COLO829 (cell line): ENCODE measurements around the gene SLC7A5.
"Not testable (repeated sequence)": the region's sequence is repeated elsewhere in the genome, so short reads cannot be mapped to it uniquely, and the experiment has no call there.

ENCODE experiments used
- DNase-seq: peaks from one replicate; pipeline ENCODE4 v3.0.0; 2012; ENCODE audit warnings: low spot score

The SLC7A5 gene

DNA sequence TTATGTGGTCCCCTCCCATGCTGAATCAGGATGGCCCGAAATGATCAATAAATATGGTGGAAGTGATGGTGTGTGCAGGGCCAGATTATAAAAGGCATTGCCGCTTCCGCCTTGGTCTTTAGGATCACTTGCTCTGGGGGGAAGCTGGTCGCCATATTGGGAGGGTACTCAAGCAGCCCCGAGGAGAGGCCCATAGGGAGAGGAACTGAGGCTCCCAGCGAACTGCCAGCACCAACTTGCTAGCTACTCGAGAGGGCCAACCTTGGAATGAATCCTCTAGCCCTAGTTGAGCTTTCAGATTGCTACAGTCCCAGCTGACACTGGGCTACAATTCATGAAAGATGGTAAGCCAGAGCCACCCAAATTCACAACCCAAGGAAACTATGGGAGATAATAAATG lies 19.0 kb upstream of the SLC7A5 start:
- not testable (repeated sequence) for DNase-seq

DNA sequence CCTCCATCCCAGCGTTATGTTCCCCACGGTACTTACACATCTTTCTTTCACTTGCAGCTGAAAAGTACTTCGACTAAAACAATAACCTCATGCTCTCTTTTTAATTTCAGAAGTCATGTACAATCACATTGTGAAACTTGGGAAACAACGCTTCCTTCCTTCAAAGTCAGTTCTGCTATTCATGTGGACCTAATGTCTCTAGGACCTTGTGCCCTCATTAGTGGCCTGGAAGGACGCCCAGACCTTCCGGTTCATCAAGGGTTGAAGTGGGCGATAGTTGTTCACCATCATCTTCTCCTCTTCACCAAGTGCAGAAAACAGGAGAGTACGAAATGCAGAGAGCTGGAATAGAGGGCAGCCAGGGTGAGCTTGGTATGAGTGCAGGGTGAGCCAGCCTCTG lies 18.6 kb upstream of the SLC7A5 start:
- not testable (repeated sequence) for DNase-seq

DNA sequence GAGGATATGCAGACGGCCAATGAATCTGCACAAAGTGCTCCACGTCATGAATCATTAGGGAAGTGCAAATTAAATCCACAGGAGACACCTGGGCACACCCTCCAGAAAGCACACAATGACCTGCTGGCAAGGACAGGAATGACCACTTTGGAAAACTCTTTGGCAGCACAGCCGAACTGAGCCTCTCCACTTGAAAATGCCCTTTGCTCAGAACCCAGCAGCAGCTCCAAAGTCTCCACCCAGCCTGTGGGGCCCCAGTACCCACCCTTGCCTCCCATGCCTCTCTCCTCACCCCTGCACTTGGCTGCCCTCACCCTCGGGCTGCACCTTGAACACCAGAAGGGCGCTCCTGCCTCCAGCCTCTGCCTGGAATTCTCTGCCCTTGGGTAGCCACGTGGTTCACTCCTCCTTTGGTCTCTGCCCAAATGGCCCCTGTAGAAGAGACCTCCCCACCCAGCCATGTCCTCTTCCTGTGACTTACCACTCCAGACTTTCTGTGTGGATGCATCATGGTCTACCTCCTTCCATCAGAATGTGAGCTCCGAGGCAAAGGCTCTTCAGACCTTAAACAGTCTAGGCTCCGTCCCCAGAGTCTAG lies 16.2 kb upstream of the SLC7A5 start:
- not testable (repeated sequence) for DNase-seq

DNA sequence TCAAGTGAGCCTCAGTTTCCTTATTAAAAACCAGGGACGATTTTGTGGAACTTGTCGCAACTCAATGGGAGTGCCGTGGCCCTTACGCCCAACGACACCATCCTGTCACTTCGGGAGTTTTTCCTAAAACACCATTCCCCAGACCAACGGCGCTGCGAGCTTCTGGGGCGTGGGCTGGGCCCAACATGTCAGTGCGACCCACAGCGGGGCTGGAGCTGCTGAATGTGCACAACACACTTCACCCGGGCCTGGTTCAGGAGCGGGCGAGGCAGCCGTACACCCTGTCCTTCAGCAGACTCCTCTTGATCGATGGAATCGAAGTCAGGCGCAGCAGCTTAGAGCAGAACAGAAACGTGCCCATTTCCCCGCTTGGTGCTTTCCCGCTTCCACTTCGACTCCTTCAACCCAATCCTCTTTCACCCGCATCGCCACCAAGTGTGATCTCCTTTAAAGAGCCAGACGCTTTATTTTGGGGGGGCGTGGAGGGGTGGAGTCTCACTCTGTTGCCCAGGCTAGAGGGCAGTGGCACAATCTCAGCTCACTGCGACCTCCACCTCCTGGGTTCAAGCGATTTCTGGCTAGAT lies 13.2 kb upstream of the SLC7A5 start:
- no peak for DNase-seq

DNA sequence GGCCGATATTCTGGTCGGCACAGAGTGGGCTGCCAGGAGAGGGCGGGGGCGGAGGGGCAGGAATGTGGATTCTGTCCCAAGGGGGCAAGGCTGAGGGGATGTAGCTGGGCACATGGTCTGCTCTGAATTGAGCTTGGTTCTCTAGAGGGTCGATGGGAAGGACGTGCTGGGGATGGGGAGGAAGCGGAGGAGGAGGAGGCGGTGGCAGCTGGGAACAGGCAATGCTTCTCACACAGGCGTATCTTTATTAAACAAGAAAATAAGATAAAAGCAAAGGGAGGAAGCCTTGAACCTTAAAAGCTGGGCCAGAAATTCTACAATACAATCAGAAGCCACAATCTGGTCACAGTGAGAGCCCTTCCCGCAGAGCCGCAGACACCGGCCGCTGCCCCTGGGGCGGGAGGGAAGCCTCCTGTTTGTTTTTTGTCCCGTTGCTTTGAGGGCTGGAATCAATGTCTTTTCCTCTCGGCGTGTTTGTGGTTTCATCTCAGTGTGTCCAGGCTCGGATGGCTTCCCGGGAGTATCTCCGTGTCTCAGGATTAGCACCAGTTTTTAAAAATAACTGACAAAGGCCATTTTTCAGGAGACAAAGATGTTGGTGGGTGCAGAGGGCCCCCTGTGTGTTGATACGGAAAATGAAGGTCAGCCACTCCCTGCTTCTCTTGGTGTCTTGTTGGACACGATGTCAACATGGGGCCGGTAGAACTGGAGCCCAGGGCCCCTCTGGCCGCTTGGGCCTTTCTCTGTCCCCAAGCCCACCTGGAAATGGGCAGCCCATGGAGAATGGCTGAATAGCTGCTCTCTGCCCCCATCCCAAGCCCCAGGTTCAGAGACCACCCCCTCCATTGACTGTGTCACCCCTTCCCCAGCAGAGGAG lies 12.3 kb upstream of the SLC7A5 start:
- DNase-seq, result no peak

DNA sequence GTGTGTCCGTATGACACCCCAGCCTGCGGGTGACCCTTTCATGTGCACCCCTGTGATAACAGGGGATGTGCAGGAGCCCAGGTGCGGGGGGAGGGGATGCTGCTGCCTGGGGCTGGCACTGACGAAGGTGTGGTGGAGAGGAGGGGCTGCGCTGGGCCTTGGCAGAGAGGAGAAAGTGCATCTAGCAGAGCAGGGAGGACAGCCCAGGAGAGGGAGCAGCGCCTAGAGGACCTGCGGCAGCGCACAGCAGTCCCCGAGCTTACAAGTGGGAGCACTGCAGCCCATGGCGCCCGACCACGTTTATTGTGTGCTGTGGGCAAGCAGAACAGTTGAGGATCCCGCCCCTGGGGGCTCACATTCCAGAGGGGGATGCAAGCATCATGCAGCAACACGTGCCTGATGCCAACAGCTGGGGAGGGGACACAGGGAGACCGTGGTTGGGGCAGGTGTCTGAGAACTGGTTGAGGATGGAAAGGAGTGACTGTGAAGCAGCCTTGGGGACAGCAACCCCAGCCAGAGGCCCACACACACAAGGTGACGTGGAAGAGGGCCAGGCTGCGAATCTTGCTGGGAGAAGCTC lies 10.9 kb upstream of the SLC7A5 start:
- no peak for DNase-seq

DNA sequence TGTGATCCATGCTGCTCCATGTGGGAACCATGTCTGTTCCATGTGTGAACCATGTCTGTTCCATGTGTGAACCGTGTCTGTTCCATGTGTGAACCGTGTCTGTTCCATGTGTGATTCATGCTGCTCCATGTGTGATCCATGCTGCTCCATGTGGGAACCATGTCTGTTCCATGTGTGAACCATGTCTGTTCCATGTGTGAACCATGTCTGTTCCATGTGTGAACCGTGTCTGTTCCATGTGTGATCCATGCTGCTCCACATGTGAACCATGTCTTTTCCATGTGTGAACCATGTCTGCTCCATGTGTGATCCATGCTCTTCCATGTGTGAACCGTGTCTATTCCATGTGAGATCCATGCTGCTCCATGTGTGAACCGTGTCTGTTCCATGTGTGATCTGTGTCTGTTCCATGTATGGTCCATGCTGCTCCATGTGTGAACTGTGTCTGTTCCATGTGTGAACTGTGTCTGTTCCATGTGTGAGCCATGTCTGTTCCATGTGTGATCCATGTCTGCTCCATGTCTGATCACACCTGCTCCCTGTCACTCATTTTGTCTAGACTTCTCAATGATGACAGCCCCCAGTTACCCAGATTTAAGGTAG lies 10.2 kb upstream of the SLC7A5 start:
- DNase-seq, result not testable (repeated sequence)

DNA sequence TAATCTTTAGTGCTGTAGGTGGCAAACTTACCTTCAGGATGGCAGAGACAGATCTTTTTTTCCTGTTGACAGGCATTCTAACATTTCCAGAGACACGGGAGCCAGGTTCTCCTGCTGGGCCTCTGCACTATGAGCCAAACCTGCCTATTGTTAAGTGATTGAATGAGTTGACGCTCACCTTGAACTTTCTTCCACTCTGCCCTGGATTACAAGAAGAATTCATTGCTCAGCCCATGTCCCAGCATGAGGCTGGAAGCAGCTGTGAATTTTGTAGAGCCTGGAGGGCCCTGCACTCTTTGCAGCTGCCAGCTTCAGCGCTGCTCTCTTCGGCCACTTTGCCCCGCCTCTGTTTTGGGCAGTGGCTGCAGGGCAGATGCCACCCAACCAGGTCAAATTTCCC lies 9.4 kb upstream of the SLC7A5 start:
- no peak for DNase-seq

DNA sequence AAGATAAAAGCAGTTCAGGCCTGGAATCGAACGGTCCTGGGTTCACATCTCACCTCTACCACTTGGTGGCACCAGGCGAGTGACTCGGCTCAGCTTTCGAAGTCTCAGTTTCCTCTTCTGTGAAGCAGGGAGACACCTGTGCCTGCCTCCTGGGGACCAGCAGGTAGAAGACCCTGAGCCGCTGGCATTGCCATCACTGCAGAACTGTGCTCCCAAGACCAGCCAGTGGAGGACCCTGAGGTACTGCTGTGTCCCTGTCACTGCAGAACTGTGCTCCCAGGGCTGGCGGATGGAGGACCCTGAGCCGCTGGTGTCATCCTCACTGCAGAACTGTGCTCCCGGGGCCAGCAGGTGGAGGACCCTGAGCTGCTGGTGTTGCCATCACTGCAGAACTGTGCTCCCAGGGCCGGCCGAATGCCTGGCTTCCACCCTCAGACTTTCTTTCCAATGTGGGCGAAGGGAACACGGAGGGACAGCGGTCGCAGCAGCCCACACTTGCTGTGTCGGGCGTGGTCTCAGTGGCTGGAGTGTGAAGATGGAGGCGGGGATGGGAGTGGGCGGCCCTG lies 8.7 kb upstream of the SLC7A5 start:
- no peak for DNase-seq

DNA sequence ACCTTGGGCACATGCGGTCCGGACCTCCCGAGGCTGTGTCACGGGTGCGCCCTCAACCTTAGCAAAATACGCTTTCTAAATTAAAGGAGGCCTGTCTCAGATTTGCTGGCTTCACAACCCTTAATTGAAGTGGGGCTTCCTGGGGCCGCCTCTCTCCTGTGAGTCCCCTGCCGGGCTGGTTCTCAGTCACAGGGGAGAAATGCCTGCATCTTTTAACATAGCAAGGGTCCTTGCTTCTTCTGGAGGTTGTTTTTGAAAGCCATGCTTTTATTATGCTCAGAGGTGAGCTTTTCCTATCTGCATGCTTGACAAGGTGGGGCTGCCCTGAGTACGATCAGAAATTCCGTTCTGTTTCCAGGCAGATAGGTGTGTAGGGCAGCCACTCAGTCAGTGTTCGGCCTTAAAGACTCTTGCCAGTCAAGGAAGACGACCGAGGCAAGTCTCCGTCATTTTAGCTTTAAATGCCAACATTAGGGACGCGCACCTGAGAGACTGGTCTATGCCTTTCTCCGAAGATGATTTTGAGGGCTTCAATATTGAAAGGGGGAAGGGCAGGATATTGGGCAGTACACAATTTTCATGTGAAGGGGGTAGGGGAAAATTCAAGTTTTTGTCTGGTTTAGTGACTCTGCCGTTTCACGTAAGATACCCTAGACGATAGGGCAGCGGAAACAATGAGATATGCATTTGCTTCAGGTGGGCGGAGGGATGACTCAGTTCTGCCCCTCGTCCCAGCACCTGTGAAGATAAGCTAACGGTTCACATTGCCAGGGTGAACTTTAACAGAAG lies 5.5 kb upstream of the SLC7A5 start:
- DNase-seq, result no peak

DNA sequence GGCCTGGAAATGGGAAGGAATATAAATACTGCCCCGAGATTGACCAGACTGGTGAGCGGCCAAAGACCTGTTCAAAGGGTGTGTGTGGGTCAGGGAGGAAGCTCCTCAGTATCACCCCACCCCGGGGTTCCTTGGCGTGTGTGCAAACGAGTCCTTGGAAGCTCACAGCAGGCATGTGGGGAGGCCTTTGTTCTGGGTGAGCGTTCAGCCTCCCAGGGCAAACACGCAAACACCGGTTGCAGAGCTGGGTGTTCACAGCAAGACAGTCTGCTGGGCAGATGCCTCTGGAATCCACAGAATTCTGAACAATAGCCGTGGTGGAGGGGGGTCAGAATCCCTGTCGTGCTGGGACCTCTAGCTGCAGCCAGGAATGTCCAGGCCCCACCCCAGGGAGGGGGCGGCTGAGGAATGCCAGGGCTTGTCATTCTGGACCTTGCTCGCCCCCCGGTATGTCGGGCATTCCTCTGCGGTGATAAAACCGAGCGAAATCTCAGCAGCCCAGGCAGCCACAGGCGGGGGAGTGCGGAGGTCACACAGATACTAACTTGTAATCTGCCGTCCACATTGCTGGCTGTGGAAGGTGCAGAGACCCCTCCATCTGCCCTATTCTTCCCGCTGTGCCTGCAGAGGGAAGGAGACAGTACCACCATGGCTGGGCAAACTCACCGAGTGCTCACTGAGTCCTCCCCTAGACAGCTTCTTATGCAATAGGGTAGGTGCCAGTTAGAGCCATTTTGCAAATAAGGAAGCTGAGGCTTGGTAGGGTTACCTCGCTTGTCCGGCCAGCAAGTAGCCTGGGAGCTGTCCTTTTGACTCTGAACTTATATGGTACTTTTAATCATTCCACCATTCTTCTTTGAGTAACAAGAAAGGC lies 1.3 kb upstream of the SLC7A5 start:
- not testable (repeated sequence) for DNase-seq

DNA sequence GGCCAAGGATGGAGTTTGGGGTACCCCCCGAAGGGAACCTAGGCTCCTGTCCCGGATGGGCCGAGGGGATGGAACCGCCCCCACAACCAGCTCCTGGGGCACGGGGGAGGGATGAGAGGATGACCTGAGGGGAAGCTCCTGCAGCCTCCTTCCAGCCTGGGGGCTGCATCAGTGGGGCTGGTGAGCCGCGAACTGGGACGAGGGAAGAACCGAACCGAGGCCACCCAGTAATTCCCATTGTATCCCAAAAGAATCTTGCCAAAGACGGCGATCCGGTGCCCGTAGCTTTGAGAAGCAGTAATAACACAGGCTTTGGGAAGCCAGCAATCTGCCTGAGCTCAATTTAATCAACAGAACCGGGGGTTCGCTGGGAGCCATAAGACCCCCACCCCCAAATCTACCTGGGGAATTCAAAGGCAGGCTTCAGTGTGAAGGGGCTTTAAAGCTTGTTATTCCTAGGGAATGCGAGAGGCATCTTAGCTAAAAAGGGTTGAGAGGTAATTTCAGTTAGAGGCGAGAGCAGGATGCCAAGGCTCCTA lies 641 bp upstream of the SLC7A5 start:
- not testable (repeated sequence) for DNase-seq

DNA sequence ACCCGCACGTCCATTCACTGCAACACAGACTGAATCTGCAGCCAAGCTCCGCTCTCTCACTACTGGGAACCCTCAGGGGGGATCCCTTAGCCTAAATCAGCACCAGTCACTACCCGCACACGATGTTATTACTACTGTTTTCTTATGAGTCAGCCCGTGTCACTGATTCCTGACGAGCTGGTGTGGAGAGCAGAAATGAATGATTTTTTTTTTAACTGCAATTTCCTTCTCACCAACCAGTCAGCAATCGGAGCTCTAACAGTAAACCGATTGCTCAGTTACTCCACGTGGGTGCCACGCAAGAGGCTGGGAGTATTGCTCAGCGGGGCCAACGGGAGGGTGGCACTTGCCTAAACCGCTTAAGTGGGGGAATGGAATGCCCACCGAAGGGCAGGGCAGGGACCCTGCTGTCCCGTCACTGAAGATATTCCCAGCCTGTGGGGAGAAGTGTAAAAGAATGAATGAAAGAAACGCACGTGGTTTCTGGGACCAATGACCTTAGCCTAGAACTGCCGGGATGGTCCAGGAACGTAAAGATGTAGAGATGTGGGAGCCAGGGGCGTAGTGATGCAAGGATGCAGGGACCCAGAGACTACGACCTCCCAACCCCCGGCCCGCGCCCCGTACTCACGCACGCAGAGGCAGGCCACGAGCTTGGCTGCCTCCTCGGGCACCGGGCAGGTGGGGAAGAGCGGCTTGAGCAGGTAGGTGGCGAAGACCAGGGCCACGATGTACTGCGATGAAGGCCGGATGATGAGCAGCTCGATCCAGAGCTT lies 865 bp downstream of the SLC7A5 start:
- DNase-seq, result not testable (repeated sequence)

DNA sequence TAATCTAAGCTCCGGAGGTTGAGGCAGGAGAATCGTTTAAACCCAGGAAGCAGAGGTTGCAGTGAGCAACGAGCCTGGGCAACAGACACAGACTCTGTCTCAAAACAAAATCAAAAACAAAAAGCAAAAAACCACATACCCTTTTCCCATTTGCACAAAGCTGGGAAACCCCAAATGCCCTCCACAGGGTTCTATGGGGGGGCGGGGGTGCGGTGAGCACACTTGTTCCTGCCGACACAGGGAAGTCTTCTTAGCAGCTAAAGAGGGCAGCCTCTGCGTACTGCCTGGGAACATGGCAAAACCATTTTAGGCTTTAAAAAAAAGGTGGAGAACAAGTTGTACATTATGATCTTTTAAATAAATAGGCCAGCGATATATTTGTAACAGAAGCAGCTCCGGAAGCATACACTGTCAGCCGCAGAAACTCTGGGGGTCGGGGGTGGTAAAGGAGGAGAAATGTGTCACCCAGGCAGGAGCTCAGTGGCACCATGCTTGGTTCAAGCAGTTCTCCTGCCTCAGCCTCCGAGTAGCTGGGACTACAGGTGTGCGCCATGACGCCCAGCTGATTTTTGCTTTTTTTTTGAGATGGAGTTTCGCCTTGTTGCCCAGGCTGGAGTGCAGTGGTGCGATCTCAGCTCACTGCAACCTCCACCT lies 3.3 kb downstream of the SLC7A5 start:
- DNase-seq, result not testable (repeated sequence)

DNA sequence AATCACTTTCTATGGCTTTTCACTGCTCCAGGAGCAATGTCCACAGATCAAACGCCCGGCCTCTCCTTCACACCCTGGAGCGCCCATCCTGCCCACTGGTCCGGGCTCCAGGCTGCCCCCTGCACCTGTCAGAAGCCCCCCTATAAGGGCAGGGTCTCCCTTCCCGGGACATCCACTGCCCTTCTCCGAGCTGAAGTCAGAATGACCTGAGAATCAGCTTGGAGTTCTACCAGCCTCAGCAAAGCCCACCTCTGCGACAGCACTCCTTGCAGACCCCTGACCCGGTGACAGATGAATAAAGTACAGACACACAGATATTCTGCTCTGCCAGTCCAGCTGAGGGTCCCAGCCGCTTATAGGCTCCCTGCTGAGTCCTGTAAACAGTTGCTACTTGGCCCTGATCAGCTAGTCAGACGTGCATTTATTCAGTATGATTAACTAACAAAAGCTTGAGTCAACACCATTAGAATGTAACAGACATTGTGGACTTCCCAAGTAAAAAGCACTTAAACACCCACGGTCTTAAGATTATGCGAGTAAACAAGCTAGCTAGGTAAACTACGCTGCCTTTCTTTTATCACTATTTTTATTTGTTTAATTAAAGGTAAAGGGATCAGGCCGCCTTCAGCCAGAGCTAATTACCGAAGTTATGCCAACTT lies 4.8 kb downstream of the SLC7A5 start:
- DNase-seq, result no peak

DNA sequence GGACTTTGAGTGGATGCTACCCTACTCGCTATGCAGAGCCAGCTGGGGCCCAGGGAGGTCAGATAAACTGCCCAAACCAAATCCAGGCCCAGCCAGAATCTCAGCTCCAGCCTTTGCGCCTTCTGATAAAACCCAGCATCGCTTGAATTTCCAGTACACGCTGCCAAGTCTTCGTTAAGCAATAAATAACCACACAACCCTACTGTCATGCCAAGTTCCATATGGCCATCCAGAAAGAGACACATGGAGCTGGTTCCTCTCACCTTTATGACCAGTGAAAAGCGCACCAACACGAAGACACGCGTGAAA lies 6.0 kb downstream of the SLC7A5 start:
- not testable (repeated sequence) for DNase-seq

DNA sequence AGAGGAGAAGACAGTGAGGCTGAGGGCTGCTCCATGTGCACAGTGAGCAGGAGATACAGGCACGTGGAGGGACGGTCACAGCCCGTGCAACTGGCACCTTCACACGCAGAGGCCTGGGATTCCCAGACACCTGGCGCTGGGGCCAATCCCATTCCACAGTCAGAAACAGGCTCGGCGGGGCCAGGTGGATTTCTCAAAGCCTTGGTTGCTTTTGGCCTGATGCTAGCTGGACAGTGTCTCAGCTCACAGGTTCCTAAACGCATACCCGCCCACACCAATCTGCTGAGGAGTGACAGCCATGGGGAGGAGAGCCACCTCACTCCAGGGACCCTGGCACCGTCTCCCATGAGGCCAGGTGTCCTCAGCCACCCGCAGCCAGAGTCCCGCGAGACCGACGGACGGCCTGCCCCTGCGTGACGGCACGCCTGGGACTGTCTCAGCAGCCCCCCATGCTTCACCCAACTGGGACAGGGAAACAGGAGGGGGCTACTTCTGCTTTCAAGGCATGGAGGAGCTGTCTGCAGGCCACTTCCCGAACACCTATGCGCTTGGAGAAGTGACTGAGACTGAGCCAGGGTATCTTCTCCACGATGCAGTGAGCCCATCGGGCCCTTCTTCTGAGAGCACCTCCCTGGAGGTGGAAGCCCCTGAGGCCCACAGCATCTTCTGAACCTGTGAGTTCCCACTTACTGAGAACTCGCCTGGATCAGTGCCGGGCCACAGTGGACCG lies 6.5 kb downstream of the SLC7A5 start:
- DNase-seq, result not testable (repeated sequence)
